Activated B cell treated with CpG ODN at 0.5 μM for 24 hours (primary cell): ENCODE data around the gene HHATL. TPM values are rescaled to one million over a fixed set of nuclear protein-coding genes. Genes with fewer than 3 reads are reported as not detected.

Experiments used
- ATAC-seq: fragments of 200-7000 bp; cut with Tn5 transposase; one replicate; pipeline ENCODE4 v1.10.0; 2021; ENCODE audit warnings: low read depth, mild to moderate bottlenecking, moderate library complexity
- CTCF ChIA-PET: fragments of 350-600 bp; sonication (Branson Sonifier 250); formaldehyde crosslinking; loops from one replicate; lab custom pipeline; 2021; ENCODE audit warnings: antibody characterized with exemption; lab: Charles Lee
- POLR2A ChIA-PET: fragments of 350-600 bp; sonication (Branson Sonifier 250); formaldehyde crosslinking; loops from one replicate; lab custom pipeline; 2021; ENCODE audit warnings: antibody characterized with exemption; lab: Charles Lee
- DNase-seq: peaks from one replicate; pipeline ENCODE4 v3.0.0; 2022
- H3K27ac Mint-ChIP-seq: one replicate; pipeline ENCODE4 v1.8.0; 2020; ENCODE audit warnings: mixed read lengths
- H3K27me3 Mint-ChIP-seq: one replicate; pipeline ENCODE4 v1.8.0; 2021; ENCODE audit warnings: mixed read lengths
- H3K36me3 Mint-ChIP-seq: one replicate; pipeline ENCODE4 v1.8.0; 2021; ENCODE audit warnings: low read depth, mixed read lengths
- H3K4me1 Mint-ChIP-seq: one replicate; pipeline ENCODE4 v1.8.0; 2021; ENCODE audit warnings: mixed read lengths
- H3K4me3 Mint-ChIP-seq: one replicate; pipeline ENCODE4 v1.8.0; 2020; ENCODE audit warnings: mild to moderate bottlenecking, mixed read lengths
- H3K9me3 Mint-ChIP-seq: one replicate; pipeline ENCODE4 v1.8.0; 2020; ENCODE audit warnings: mixed read lengths
- intact Hi-C: fragments of 100-400 bp; cut with micrococcal nuclease; formaldehyde crosslinking; loops from one replicate; pipeline ENCODE4 v1.15.1; 2024
- total RNA-seq: library from RNA; stranded (reverse); gene quantifications from 2 replicates; pipeline ENCODE4 v1.2.3, GENCODE V29; 2022
- TF ChIP-seq, protein P1 (sequence below): fragments of 200-600 bp; IDR thresholded peaks from one replicate; pipeline ENCODE4 v1.8.0; 2022; ENCODE audit warnings: antibody characterized with exemption, mild to moderate bottlenecking

HHATL gene
- total RNA-seq, 1 donor from 2014 or later = not detected

DNA sequence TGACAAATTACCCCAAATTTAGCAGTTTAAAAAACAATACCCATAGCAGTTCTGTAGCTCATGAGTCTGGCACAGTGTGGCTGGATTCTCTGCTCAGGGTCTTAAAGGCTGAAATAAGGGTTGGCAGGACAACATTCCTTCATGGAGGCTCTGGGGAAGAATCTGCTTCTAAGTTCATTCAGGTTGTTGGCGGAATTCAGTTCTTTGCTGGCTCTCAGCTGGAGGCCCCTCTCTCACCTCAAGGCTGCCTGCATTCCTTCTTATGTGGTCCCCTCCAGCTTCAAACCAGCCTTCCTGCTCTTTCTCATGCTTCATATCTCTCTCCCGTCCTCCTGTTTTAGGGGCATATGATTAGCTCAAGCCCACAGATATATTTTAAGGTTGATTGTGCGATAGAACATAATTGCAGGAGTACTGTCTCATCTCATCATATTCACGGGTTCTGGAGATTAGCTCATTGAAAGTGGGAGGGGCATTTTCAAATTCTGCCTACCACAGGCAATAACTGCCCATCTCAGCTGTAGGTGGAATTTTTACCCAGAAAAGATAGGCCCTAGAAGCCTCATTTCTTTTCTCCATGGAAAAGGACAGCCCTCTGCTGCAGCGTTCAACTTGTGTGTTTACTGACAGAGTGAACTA lies 54.7 kb downstream of the HHATL start:
- Mint-ChIP-seq H3K27ac (no peak overlapping the region), H3K4me3 (no peak overlapping the region), H3K36me3 (peaks cover 56% of the 10 kb centered on the region), H3K4me1 (peaks cover 11% of the 10 kb centered on the region), H3K9me3 (no peaks in the 10 kb centered on the region), H3K27me3 (peaks cover 2% of the 10 kb centered on the region)
- no peak for DNase-seq
- POLR2A ChIA-PET = no interaction called here
- TF ChIP-seq, protein P1, sequence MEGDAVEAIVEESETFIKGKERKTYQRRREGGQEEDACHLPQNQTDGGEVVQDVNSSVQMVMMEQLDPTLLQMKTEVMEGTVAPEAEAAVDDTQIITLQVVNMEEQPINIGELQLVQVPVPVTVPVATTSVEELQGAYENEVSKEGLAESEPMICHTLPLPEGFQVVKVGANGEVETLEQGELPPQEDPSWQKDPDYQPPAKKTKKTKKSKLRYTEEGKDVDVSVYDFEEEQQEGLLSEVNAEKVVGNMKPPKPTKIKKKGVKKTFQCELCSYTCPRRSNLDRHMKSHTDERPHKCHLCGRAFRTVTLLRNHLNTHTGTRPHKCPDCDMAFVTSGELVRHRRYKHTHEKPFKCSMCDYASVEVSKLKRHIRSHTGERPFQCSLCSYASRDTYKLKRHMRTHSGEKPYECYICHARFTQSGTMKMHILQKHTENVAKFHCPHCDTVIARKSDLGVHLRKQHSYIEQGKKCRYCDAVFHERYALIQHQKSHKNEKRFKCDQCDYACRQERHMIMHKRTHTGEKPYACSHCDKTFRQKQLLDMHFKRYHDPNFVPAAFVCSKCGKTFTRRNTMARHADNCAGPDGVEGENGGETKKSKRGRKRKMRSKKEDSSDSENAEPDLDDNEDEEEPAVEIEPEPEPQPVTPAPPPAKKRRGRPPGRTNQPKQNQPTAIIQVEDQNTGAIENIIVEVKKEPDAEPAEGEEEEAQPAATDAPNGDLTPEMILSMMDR = no peak
- CTCF ChIA-PET = no interaction called here
- ATAC-seq = no peak
- intact Hi-C loops = no loop called here

Other genes with a start within 250 kb of the HHATL start
- 3.2 and 3.6 TPM in 2 replicates for gene VIPR1, start 200.2 kb downstream of the HHATL start, total RNA-seq
- gene SEC22C, start 120.8 kb downstream of the HHATL start, total RNA-seq = 36.4 and 38.3 TPM in 2 replicates
- 57.0 and 61.3 TPM in 2 replicates for gene SS18L2, start 111.9 kb downstream of the HHATL start, total RNA-seq
- gene NKTR, start 102.1 kb downstream of the HHATL start, total RNA-seq = 107 and 126 TPM in 2 replicates
- gene ZBTB47, start 49.1 kb downstream of the HHATL start, total RNA-seq = 0.88 and 1.1 TPM in 2 replicates
- gene KLHL40, start 17.3 kb downstream of the HHATL start, total RNA-seq = not detected in 2 replicates
- 1.7 and 1.9 TPM in 2 replicates for gene CCDC13, start 70.5 kb upstream of the HHATL start, total RNA-seq
- 35.9 and 38.2 TPM in 2 replicates for gene HIGD1A, start 101.7 kb upstream of the HHATL start, total RNA-seq
- 0.22 and 0.76 TPM in 2 replicates for gene ACKR2, start 106.6 kb upstream of the HHATL start, total RNA-seq
- not detected in 2 replicates for gene CYP8B1, start 173.1 kb upstream of the HHATL start, total RNA-seq
- 0.42 and 0.64 TPM in 2 replicates for gene ZNF662, start 203.3 kb upstream of the HHATL start, total RNA-seq